DMS153 (cell line): ENCODE data around the gene TMEM132C.
"Not testable (repeated sequence)": the region's sequence is repeated elsewhere in the genome, so short reads cannot be mapped to it uniquely, and the experiment has no call there.

Experiments used
- DNase-seq: peaks from one replicate; lab custom pipeline; 2025; lab: John Stamatoyannopoulos, UW

Gene TMEM132C

GRCh38 chr12:128483526-128484255 is 216.7 kb downstream of the TMEM132C start:
- no peak for DNase-seq

DNA sequence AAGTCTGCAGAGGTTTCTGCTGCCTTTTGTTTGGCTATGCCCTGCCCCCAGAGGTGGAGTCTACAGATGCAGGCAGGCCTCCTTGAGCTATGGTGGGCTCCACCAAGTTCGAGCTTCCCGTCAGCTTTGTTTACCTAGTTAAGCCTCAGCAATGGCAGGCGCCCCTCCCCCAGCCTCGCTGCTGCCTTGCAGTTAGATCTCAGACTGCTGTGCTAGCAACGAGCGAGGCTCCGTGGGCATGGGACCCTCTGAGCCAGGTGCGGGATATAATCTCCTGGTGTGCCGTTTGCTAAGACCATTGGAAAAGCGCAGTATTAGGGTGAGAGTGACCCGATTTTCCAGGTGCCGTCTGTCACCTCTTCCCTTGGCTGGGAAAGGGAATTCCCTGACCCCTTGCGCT is 230.4 kb downstream of the TMEM132C start:
- DNase-seq, result not testable (repeated sequence)

- DNase-seq, result no peak
These were observed 240.5 kb downstream of the TMEM132C start for GRCh38 chr12:128507470-128507869.

DNA sequence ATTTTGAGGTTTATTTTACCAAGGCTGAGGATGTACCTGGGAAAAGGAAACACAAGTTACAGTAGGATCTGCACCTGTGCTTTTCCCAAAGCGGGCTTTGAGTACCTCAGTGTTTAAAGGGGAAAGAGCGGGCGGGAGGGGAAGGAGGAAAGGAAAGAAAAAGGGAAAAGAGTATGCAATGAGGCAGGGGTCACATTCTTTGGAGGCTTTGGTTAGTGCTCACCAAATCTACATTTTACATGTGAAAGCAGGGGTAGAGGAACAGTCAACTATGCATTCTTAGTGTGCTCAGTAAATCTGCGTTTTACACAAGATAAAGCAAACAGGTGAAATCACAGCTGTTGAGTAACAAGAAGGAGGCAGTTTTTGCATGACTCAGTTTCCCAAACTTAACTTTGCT is 242.2 kb downstream of the TMEM132C start:
- no peak for DNase-seq

GRCh38 chr12:128510511-128510910 is 243.5 kb downstream of the TMEM132C start:
- no peak for DNase-seq

DNA sequence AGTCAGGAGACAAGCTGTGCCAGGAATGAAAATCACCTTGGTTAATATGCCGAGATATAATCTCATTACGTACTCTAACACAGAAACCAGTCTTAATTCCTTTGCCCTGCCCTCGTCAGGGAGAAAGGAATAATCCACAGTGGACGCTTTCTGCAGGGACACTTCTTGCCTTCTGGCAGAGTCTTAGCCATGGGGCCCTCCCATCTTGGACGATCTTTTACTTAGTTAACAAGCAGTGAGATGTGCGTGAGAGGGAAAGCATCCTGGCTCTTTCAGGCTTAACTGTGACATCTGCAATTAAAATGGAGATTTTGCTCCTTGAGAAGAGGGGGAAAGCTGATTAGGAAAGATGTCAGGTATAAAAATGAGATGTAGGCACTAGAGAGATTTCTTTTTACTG is 246.4 kb downstream of the TMEM132C start:
- no peak for DNase-seq

GRCh38 chr12:128513831-128514230 is 246.9 kb downstream of the TMEM132C start:
- DNase-seq, result no peak

DNA sequence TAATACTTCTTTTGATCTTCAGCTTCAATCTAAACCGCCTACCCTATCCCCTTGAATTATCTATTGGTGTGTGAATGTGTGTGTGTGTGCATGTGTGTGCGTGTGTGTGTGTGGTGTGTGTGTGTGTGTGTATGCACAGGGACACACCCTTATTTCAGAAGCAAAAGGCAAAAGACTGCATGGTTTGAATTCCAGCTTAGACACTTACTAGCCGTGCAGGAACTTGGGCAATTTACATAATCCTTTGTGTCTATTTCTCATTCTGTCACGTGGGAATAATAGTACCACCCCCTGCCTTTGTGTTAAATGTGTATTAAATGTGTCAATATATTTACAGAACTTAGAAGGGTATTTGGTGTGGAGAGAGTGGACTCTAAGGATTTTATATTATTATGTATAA is 251.7 kb downstream of the TMEM132C start:
- DNase-seq, result no peak

GRCh38 chr12:128519426-128519825 is 252.5 kb downstream of the TMEM132C start:
- no peak for DNase-seq

DNA sequence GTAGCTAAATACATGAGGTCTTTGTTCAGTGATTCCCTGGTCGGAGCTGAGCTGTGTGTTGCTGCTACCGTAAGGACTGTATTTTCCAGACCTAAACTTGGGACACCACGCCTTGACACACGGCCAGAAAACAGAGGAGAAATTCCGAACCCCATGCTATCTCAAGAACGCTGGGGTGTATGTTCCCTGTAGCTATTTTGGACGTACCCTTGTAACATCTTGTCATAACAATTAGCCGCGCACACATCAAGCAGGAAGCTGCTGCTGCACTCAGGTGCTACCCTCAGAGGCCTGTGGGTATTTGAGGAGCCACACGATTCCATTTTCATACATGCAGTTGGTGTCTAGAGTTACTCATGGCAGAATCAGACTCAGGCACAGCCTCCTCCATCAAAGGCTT is 255.0 kb downstream of the TMEM132C start:
- DNase-seq, result no peak

GRCh38 chr12:128524439-128524838 is 257.5 kb downstream of the TMEM132C start:
- no peak for DNase-seq

- DNase-seq, result no peak
These were observed 264.2 kb downstream of the TMEM132C start for GRCh38 chr12:128531170-128531569.

- no peak for DNase-seq
These were observed 267.9 kb downstream of the TMEM132C start for GRCh38 chr12:128534906-128535305.

- DNase-seq, result no peak
These were observed 269.8 kb downstream of the TMEM132C start for GRCh38 chr12:128536810-128537209.

- no peak for DNase-seq
These were observed 270.7 kb downstream of the TMEM132C start for GRCh38 chr12:128537668-128538067.

DNA sequence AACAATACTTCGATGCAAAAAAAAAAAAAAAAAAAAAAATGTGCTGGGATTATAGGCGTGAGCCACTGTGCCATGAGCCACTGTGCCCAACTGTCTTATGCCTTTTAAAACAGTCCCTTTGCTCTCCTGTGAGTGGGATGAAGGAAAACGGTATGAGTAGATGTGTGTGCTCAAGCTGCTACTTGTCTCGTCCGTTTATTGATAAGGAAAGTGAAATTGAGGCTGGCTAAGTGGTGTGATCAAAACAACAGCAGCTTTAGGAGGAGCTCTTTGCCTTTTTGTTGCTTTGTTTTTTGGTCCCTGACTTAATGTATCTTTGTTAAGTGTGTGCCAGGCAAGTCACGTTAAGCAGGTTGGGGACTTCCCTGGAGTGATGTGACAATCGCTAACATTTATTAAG is 275.9 kb downstream of the TMEM132C start:
- DNase-seq, result no peak

GRCh38 chr12:128543460-128543859 is 276.5 kb downstream of the TMEM132C start:
- no peak for DNase-seq

DNA sequence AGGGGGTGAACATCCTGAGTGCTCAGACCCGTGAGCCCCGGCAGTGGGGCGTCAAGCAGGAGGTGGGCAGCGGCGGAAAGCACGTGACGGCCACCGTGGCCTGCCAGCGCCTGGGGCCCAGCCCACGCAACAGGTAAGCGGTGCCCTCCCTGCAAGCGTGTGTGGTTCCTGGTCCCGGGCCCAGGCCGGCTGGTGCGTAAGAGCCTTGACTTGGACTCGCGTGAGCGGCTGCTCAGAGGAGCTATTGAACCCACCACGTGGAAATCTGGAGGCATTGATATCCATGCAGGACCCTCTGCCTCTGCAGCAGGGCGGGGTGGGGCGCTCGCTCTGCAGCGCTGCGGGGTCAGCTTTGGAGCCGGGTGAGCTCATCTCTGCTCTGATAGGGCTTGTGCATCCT is 277.0 kb downstream of the TMEM132C start:
- no peak for DNase-seq

DNA sequence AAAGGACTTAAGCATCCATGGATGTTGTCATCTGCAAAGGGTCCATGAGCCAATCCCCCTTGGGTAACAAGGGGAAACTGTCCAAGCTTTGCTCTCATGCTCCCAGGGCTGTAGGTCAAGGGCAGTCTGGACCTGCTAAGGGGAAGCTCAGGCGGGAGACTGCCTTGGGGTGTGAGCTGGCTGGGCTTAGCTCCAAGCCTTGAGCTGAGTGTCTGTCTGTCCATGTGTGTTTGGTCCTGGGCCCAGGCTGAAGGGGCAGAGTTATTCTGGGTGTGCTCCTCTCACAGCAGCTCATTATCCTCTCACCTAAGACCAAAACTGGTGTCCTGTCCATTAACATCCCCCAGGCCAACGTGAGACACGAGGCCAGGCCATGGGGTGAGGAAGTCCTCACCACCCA is 282.0 kb downstream of the TMEM132C start:
- no peak for DNase-seq

DNA sequence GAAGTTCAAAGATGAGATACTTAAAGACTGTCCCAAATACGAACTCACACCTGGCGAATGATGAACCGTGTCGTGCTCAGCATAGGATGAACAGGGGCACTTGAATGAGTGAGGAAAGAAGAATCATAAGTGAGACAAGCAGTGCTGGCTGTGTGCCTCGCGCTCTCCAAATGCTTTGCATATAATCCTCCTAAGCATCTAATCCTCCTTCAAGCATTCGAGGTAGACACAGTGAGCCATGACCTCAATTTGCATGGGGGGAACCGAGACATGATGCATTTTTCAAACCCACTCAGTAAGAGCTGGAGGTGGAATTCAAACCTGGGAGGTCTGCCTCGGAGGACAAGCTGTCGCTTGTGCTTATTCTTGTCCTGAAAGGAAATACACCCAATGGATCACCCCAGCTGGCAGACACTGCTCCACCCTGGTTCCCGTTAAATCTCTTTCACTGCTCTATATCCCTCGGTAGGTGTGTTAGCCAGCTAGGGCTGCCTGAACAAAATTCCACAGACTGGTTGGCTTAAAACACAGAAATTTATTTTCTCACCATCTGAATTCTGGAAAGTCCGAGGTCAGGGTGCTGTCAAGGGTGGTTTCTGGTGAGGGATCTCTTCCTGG is 282.7 kb downstream of the TMEM132C start:
- no peak for DNase-seq

- peak; percentile 51 for DNase-seq
These were observed 284.3 kb downstream of the TMEM132C start for GRCh38 chr12:128551266-128551665.

DNA sequence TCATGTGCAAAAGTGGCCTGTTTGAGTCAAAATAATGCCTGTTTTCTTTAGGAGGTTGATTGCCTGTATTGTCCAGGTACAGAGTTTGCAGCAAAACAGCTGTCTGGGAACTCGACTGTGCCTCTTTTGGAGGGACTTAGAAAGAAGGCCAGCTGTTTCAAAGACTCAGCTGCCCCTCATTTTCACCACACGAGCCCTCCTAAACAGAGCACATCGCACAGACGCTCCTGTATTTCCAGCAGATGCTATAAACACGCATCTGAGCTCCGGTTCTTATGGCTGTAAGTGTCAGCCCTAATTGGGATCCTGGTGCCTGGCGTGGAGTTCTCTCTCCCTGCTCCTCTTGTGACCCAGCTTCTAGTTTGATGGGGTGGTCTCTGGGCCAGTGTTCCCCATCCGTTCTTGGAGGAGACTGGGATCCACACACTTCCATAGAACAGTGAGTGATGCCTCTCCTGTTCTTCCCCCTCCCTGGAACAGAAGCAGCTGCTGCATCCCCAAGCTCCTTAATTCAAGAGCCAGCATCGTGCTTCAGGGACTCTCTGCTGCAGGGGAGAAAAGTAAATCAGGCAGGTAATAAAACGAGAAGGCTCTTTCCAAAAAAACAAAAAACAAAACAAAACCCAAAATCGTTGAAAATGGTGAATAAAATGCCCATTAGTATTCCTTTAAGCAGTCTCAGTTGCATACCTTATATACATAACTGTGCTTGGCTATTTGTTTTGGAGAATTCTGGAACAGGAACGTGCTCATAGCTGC is 287.8 kb downstream of the TMEM132C start:
- no peak for DNase-seq

- DNase-seq, result no peak
These were observed 290.3 kb downstream of the TMEM132C start for GRCh38 chr12:128557231-128557630.
